ENCODE measurements around the gene PTCD2. TPM values are rescaled to one million over a fixed set of nuclear protein-coding genes. Genes with fewer than 3 reads are reported as not detected.

The PTCD2 gene
- total RNA-seq, 1 donor from 2014 or later, result 9.4 TPM

- peaks cover 52% of the 10 kb centered on the region for H3K4me1 Mint-ChIP-seq (ENCODE audit: unreplicated experiment)
- peak; percentile 76 for TF ChIP-seq CTCF (IDR thresholded peaks at IDR 0.05)
- peak overlapping the region; percentile 96 for H3K27ac Mint-ChIP-seq (ENCODE audit: unreplicated experiment)
- H3K36me3 Mint-ChIP-seq (ENCODE audit: unreplicated experiment), result peaks cover 27% of the 10 kb centered on the region
- H3K4me3 Mint-ChIP-seq (ENCODE audit: unreplicated experiment), result no peak overlapping the region
- H3K9me3 Mint-ChIP-seq (ENCODE audit: unreplicated experiment), result peaks cover 9% of the 10 kb centered on the region
- DNase-seq (ENCODE audit: extremely low spot score, unreplicated experiment), result no peak
- no peaks in the 10 kb centered on the region for H3K27me3 Mint-ChIP-seq (ENCODE audit: unreplicated experiment)
These were observed 39.5 kb upstream of the PTCD2 start for GRCh38 chr5:72280581-72281069.

GRCh38 chr5:72281430-72281763 lies 38.8 kb upstream of the PTCD2 start:
- peaks cover 2% of the 10 kb centered on the region for H3K9me3 Mint-ChIP-seq (ENCODE audit: unreplicated experiment)
- H3K27ac Mint-ChIP-seq (ENCODE audit: unreplicated experiment), result peak overlapping the region; percentile 96
- H3K4me3 Mint-ChIP-seq (ENCODE audit: unreplicated experiment), result no peak overlapping the region
- H3K27me3 Mint-ChIP-seq (ENCODE audit: unreplicated experiment), result no peaks in the 10 kb centered on the region
- peaks cover 52% of the 10 kb centered on the region for H3K4me1 Mint-ChIP-seq (ENCODE audit: unreplicated experiment)
- DNase-seq (ENCODE audit: extremely low spot score, unreplicated experiment), result no peak
- peaks cover 24% of the 10 kb centered on the region for H3K36me3 Mint-ChIP-seq (ENCODE audit: unreplicated experiment)
- no peak for TF ChIP-seq CTCF (IDR thresholded peaks at IDR 0.05)

GRCh38 chr5:72281764-72282499 lies 38.2 kb upstream of the PTCD2 start:
- TF ChIP-seq CTCF (IDR thresholded peaks at IDR 0.05), result no peak
- H3K27ac Mint-ChIP-seq (ENCODE audit: unreplicated experiment), result peak overlapping the region; percentile 96
- H3K36me3 Mint-ChIP-seq (ENCODE audit: unreplicated experiment), result peaks cover 25% of the 10 kb centered on the region
- H3K4me1 Mint-ChIP-seq (ENCODE audit: unreplicated experiment), result peaks cover 52% of the 10 kb centered on the region
- no peaks in the 10 kb centered on the region for H3K9me3 Mint-ChIP-seq (ENCODE audit: unreplicated experiment)
- no peaks in the 10 kb centered on the region for H3K27me3 Mint-ChIP-seq (ENCODE audit: unreplicated experiment)
- peak overlapping the region; percentile 3 for H3K4me3 Mint-ChIP-seq (ENCODE audit: unreplicated experiment)
- no peak for DNase-seq (ENCODE audit: extremely low spot score, unreplicated experiment)

GRCh38 chr5:72282878-72283277 lies 37.3 kb upstream of the PTCD2 start:
- DNase-seq (ENCODE audit: extremely low spot score, unreplicated experiment), result no peak
- no peak for TF ChIP-seq CTCF (IDR thresholded peaks at IDR 0.05)
- peak overlapping the region; percentile 96 for H3K27ac Mint-ChIP-seq (ENCODE audit: unreplicated experiment)

GRCh38 chr5:72283358-72283757 lies 36.8 kb upstream of the PTCD2 start:
- no peak overlapping the region for H3K4me3 Mint-ChIP-seq (ENCODE audit: unreplicated experiment)

More at GRCh38 chr5:72282878-72283277, 37.3 kb upstream of the PTCD2 start:
- Mint-ChIP-seq H3K36me3 (ENCODE audit: unreplicated experiment) (peaks cover 26% of the 10 kb centered on the region), H3K4me3 (ENCODE audit: unreplicated experiment) (no peak overlapping the region), H3K9me3 (ENCODE audit: unreplicated experiment) (no peaks in the 10 kb centered on the region), H3K27me3 (ENCODE audit: unreplicated experiment) (no peaks in the 10 kb centered on the region), H3K4me1 (ENCODE audit: unreplicated experiment) (peaks cover 52% of the 10 kb centered on the region)

More at GRCh38 chr5:72283358-72283757, 36.8 kb upstream of the PTCD2 start:
- no peak for DNase-seq (ENCODE audit: extremely low spot score, unreplicated experiment)
- no peaks in the 10 kb centered on the region for H3K27me3 Mint-ChIP-seq (ENCODE audit: unreplicated experiment)
- H3K36me3 Mint-ChIP-seq (ENCODE audit: unreplicated experiment), result peaks cover 27% of the 10 kb centered on the region
- H3K4me1 Mint-ChIP-seq (ENCODE audit: unreplicated experiment), result peaks cover 52% of the 10 kb centered on the region
- peak overlapping the region; percentile 96 for H3K27ac Mint-ChIP-seq (ENCODE audit: unreplicated experiment)
- TF ChIP-seq CTCF (IDR thresholded peaks at IDR 0.05), result no peak
- H3K9me3 Mint-ChIP-seq (ENCODE audit: unreplicated experiment), result no peaks in the 10 kb centered on the region

Data from osteocyte (in vitro differentiated cells).